Dermis microvascular lymphatic vessel endothelial cell (primary cell): ENCODE measurements around the gene CD86. TPM values are rescaled to one million over a fixed set of nuclear protein-coding genes. Genes with fewer than 3 reads are reported as not detected.

Source experiments
- DNase-seq, 2 donors: peaks; one replicate each; pipeline versions ENCODE4 v3.0.0 to v3.0.0-alpha.2; 2010; ENCODE audit warnings: low read depth in 2 of 2
- total RNA-seq: library from RNA; depleted of rRNA; stranded (reverse); fragments of >200 nt; gene quantifications from 2 replicates; pipeline ENCODE4 v1.2.1, GENCODE V29; 2014

CD86 gene
- total RNA-seq, 1 donor from 2014 or later, result not detected

- DNase-seq, result no peak
Observed at GRCh38 chr3:122091602-122092295, 36.6 kb downstream of the CD86 start.

DNA sequence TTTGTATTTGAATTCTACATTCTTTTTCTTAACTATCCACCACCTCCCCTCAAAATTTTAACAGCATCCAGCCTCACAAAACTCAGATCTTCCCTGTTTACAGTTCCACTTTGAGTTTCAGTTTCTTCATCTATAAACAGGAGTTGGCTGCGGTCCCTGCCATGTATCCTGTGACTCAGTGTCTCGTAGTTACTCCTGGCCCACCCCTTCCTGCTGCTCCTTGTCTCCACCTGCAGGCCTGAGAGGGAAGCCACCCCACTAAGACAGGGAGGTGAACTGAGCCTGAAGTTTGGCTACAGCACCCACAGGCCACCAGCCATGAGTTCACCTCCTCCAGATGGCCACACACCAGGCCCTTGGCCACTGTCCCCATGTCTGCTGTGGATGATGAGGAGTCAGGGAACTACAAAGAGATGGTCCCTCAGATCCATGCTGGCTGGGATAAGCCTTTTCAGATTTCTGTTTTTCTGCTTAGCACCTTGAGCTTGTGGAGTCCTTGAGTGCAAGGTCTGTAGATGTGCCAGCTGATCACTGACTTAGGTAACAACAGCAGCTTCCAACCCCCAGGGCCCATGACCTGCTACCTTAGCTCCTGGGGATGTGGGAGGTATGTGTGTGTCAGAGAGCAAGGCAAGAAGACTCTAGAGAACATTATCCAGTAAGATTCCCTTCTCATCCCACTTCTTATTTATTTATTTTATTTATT is 37.5 kb downstream of the CD86 start:
- DNase-seq, result peak; percentile 10 to 49

- no peak for DNase-seq
Observed at GRCh38 chr3:122094125-122094524, 39.0 kb downstream of the CD86 start.

GRCh38 chr3:122094693-122095092 is 39.5 kb downstream of the CD86 start:
- DNase-seq, result no peak

- no peak for DNase-seq
Observed at GRCh38 chr3:122097141-122097540, 42.0 kb downstream of the CD86 start.

DNA sequence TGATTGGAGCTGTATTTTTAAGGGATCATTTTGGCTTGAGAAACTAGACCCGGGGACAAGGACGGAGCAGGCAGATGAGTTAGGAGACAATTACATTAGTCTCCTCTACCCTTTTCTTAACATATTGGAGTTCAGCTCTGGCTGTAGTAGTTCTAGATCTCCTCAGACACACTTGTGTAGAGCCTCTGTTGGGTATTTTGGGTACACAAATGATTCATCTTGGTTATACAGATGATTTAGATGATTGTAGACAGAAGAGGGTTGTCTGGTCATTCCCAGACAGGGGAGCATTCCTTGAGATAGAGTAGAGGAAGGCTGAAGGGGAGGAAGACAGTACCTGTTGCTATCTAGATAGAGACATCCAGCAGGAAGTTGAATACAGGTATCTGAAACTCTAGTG is 43.4 kb downstream of the CD86 start:
- no peak for DNase-seq

- DNase-seq, result no peak
Observed at GRCh38 chr3:122099255-122099654, 44.1 kb downstream of the CD86 start.

GRCh38 chr3:122100083-122100482 is 44.9 kb downstream of the CD86 start:
- no peak for DNase-seq

DNA sequence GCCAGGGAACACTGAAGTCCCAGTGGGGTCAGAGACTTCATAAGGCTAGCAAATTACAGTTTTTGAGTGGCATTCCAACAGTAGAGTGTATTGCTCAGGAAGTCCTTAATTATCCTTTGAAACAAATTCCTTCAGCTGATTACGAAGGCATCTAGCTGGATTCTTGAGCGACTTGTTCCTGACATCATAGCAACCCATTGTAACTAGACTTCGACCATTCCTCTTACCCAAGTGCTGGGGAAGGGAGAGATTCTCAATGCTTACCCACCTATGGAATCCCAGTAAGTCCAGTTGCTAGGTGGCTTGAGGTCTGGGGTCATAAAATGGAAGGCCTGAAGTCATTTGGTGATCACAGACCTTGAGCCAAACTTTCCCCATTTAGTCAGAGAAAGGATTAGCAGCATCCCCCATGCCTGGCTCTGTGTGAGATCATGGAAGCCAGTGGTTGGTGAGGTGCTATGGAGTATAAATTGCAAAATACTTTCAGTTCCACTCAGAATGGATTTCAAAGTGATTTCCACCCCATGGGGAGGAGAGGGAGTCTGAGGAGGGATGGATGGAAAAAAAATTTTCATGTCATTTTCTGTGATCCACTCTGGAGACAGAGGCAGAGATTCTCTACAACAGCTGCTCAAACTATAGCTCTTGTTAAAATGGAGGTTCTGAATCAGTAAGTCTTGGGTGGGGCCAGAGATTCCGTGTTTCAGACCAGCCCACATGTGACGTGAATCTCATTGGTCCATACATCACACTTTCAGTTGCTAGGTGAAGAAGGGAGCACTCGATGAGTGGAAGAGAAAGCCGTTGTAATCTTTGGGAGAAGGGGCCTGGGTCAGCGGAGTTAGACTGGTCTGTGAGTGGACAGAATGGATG is 45.7 kb downstream of the CD86 start:
- DNase-seq, result no peak

GRCh38 chr3:122101646-122102045 is 46.5 kb downstream of the CD86 start:
- DNase-seq, result peak; percentile 42 to 62

GRCh38 chr3:122102191-122102935 is 47.2 kb downstream of the CD86 start:
- DNase-seq, result no peak

DNA sequence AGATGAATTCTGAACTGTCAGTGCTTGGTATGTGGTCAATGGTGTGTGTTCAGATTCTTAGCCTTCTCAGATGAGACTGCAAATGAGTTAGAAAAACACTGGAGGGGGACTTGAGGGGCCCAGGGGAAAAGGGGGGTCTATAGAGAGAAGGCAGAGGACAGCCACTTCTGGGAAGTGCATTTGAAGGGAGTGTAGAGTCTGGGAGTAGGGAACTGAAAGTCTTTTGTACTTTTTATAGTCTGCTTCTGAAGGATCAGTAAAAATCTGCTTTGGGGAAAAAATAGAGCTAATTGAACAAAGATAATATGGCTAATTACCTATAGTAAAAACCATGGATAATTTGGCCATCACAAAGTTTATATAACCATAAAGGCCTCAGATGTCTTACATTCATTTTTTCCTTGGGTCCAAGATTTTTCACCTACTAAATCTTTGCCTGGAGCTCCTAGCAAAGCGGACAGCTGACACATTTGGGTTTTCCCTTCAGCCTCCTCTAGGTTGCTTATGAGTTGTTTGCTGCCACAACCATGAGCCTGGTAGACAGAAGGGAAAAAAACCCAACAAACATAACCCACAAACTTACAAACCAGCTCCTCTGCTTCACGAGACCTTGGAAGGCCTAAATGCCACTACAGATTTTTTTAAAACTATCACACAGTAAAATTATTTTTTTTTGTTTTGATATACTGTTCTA is 48.8 kb downstream of the CD86 start:
- no peak for DNase-seq

- DNase-seq, result no peak
Observed at GRCh38 chr3:122104515-122105194, 49.5 kb downstream of the CD86 start.

DNA sequence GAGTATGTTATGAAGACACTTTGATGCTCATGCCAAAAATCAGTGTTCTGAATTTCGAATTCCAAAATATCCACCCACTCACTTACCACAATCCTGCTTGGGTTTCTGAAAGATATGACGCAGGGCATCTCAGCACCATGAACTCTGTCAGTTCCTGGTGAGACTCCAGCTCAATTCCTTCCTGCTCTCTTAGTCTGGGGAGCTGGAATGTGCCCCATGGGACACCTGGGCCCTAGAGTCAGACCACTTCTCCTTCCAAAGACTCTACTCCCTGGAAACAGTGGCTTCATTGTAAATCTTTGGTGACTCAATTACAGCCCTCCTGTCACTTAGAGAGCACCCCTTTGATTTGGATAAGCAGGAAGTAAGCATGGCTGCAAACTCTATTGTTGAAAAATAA is 50.5 kb downstream of the CD86 start:
- DNase-seq, result no peak

DNA sequence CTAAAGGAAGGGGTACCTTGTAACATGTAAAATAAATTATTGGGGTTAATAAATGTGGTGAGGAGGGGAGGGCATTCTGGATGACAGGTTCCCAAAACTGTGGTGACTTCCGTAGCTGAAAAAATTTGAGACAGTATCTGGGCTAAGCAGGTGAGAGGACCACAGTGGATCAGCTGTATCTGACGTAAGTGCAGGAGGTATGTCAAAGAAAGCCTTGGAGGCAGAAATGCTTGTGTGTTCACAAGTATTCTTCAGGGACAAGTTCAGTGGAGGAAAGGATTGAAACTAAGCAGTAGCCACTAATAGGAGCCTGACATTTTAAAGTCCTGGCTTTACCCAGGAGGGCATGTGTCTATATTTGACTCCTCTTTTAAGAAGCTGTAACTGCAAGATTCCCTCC is 52.0 kb downstream of the CD86 start:
- no peak for DNase-seq

- no peak for DNase-seq
Observed at GRCh38 chr3:122111974-122112373, 56.8 kb downstream of the CD86 start.

DNA sequence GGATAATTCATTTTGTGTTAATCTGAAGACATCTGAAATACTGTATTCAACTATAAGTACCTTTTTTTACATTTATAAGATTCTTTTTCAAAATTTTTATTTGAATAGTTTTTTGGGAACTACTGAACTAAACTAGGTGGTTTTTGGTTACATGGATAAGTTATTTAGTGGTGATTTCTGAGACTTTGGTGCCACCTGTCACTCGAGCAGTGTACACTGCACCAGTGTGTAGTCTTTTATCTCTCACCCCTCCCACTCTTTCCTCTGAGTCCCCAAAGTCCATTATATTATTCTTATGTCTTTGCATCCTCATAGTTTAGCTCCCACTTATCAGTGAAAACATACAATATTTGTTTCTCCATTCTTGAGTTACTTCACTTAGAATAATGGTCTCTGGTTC is 57.6 kb downstream of the CD86 start:
- no peak for DNase-seq

DNA sequence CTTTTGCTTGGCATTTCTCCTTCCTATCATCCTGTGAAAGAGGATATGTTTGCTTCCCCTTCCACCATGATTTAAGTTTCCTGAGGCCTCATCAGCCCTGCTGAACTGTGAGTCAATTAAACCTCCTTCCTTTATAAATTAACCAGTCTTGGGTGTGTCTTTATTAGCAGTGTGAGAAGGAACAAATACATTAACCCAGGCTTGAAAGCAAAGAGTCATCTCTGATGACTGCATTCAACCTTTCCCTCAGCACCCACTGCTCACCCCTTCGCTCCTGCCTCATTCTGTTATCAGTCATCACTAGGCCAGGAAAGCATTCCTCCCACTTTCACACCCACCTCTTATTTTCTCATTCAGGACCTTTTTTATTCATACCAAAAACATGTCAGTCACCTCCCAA is 68.7 kb downstream of the CD86 start:
- no peak for DNase-seq

DNA sequence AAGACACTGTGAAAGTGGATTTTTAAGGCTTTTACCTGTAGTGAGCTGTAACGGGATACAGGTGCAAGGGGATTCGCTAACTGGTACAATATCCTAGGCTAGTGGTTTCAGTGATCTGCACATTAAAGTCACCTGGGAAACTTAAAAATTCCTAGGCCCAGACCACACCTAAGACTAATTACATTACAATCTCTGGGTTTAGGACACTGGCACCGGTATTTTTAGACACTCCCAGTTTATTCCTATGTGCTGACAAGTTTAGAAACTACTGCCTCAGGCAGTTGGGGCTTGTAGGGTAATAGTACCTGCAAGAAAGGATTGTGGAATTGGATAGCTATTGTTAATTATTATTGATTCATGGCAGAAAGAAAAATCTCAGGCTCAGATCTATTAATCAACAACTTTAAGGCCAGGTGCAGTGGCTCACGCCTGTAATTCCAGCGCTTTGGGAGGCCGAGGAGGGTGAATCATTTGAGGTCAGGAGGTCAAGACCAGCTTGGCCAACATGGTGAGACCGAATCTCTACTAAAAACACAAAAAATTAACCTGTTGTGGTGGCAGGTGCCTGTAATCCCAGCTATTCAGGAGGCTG is 77.9 kb downstream of the CD86 start:
- DNase-seq, result no peak

DNA sequence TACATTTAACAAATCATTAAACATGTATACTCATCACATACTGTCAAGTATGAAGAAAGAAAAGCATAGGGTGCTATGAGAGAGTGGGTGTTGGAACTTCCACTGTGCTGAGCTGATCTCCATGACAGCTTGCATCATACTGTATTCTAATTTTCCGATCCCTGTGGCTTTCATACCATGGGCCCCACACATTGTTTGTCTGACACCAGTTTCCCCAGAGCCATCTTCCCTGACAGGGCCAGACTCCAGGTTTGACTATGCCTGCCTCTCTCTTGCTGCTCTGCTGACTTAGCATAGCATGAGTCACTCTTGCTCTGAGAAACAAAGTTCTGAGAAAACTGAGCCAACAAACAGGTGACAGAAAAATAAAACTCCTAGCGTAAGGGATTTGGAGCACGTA is 91.3 kb downstream of the CD86 start:
- DNase-seq, result no peak
